ENCODE data around the gene ZNF555.
"Not testable (repeated sequence)": the region's sequence is repeated elsewhere in the genome, so short reads cannot be mapped to it uniquely, and the experiment has no call there.

The ZNF555 gene

GRCh38 chr19:2840794-2841791, at the start of gene ZNF555:
Gene ZNF555 (plus strand): TSS chr19:2841475. CDS start chr19:2841573, 98 bp downstream.
- Histone ChIP-seq H3K27ac (peak within 1 kb of the TSS; percentile 93), H3K36me3 (replicated peaks) (no peaks in the 10 kb centered on the region), H3K4me3 (ENCODE audit: low read depth, low read length) (peak within 1 kb of the TSS; percentile 76), H3K27me3 (replicated peaks) (no peaks in the 10 kb centered on the region)
- DNase-seq, result peak; percentile 100
- peak; percentile 46 for TF ChIP-seq CTCF (IDR thresholded peaks at IDR 0.05; ENCODE audit: low read depth, low read length, missing control alignments)
- in situ Hi-C loops (cut with HindIII; ENCODE audit: low pct_ligation_motif_present, low sequenced_read_pairs), result no loop called here

- DNase-seq, result no peak
- TF ChIP-seq CTCF (IDR thresholded peaks at IDR 0.05; ENCODE audit: low read depth, low read length, missing control alignments), result no peak
- Histone ChIP-seq H3K36me3 (replicated peaks) (peaks cover 35% of the 10 kb centered on the region), H3K4me3 (ENCODE audit: low read depth, low read length) (no peak overlapping the region), H3K27me3 (replicated peaks) (no peaks in the 10 kb centered on the region), H3K27ac (no peak overlapping the region)
- in situ Hi-C loops (cut with HindIII; ENCODE audit: low pct_ligation_motif_present, low sequenced_read_pairs), result no loop called here
These were observed 49.4 kb upstream of the ZNF555 start for GRCh38 chr19:2791876-2792275.

GRCh38 chr19:2792666-2793065, 48.6 kb upstream of the ZNF555 start:
- H3K36me3 ChIP-seq (replicated peaks), result peaks cover 35% of the 10 kb centered on the region
- in situ Hi-C loops (cut with HindIII; ENCODE audit: low pct_ligation_motif_present, low sequenced_read_pairs); H3K27me3 ChIP-seq (replicated peaks); DNase-seq; H3K4me3 ChIP-seq (ENCODE audit: low read depth, low read length); H3K27ac ChIP-seq: not testable (repeated sequence)

GRCh38 chr19:2793126-2793525, 48.1 kb upstream of the ZNF555 start:
- H3K36me3 ChIP-seq (replicated peaks), result peaks cover 35% of the 10 kb centered on the region
- no peak for DNase-seq
- TF ChIP-seq CTCF (IDR thresholded peaks at IDR 0.05; ENCODE audit: low read depth, low read length, missing control alignments), result no peak
- in situ Hi-C loops (cut with HindIII; ENCODE audit: low pct_ligation_motif_present, low sequenced_read_pairs), result no loop called here
- no peak overlapping the region for H3K4me3 ChIP-seq (ENCODE audit: low read depth, low read length)
- H3K27me3 ChIP-seq (replicated peaks), result no peaks in the 10 kb centered on the region
- H3K27ac ChIP-seq, result no peak overlapping the region

GRCh38 chr19:2793577-2793976, 47.7 kb upstream of the ZNF555 start:
- Histone ChIP-seq H3K4me3 (ENCODE audit: low read depth, low read length) (no peak overlapping the region), H3K27ac (no peak overlapping the region), H3K27me3 (replicated peaks) (no peaks in the 10 kb centered on the region), H3K36me3 (replicated peaks) (peaks cover 35% of the 10 kb centered on the region)
- in situ Hi-C loops (cut with HindIII; ENCODE audit: low pct_ligation_motif_present, low sequenced_read_pairs), result no loop called here
- TF ChIP-seq CTCF (IDR thresholded peaks at IDR 0.05; ENCODE audit: low read depth, low read length, missing control alignments), result no peak
- no peak for DNase-seq

GRCh38 chr19:2795827-2796658, 45.2 kb upstream of the ZNF555 start:
- TF ChIP-seq CTCF (IDR thresholded peaks at IDR 0.05; ENCODE audit: low read depth, low read length, missing control alignments), result no peak
- in situ Hi-C loops (cut with HindIII; ENCODE audit: low pct_ligation_motif_present, low sequenced_read_pairs), result no loop called here
- H3K36me3 ChIP-seq (replicated peaks), result peaks cover 38% of the 10 kb centered on the region
- no peak for DNase-seq
- H3K27ac ChIP-seq, result no peak overlapping the region
- no peak overlapping the region for H3K4me3 ChIP-seq (ENCODE audit: low read depth, low read length)
- no peaks in the 10 kb centered on the region for H3K27me3 ChIP-seq (replicated peaks)
